WTC11 (cell line): ENCODE measurements around the gene ZFP37.

ENCODE experiments used
- CREB1 ChIP-seq: sonication (generic); formaldehyde crosslinking; IDR thresholded peaks from 2 replicates; pipeline ENCODE4 v1.8.0; 2023; ENCODE audit warnings: mild to moderate bottlenecking, missing genetic modification reagents
- TF ChIP-seq, protein P1 (sequence below): fragments of 200-600 bp; IDR thresholded peaks from 2 replicates; pipeline ENCODE4 v1.8.0; 2022; ENCODE audit warnings: antibody characterized with exemption

DNA sequence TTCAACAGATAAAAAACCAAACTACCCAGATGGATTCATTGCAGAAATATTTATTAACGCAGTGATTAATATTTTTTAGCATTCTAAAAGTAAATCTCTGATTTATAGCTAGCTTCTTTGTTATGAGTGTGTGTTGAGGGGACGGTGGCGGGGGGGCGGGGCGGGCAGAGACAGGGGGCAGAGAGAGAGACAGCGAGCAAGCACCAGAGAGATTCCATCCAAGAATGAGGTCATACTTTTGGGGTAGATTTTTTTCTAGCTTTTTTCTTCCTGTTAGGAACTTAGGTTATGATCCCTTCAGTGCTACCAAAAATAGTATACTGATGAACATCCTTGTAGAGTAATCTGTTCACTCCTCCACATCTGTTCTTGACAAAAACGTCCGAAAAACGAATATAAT, 44.0 kb downstream of the ZFP37 start:
- no peak for TF ChIP-seq CREB1 (CRISPR knock-in tag)
- TF ChIP-seq, protein P1, sequence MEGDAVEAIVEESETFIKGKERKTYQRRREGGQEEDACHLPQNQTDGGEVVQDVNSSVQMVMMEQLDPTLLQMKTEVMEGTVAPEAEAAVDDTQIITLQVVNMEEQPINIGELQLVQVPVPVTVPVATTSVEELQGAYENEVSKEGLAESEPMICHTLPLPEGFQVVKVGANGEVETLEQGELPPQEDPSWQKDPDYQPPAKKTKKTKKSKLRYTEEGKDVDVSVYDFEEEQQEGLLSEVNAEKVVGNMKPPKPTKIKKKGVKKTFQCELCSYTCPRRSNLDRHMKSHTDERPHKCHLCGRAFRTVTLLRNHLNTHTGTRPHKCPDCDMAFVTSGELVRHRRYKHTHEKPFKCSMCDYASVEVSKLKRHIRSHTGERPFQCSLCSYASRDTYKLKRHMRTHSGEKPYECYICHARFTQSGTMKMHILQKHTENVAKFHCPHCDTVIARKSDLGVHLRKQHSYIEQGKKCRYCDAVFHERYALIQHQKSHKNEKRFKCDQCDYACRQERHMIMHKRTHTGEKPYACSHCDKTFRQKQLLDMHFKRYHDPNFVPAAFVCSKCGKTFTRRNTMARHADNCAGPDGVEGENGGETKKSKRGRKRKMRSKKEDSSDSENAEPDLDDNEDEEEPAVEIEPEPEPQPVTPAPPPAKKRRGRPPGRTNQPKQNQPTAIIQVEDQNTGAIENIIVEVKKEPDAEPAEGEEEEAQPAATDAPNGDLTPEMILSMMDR: no peak
